NT2/D1 (cell line): ENCODE measurements around the gene CA12.

Source experiments
- SUZ12 ChIP-seq: IDR thresholded peaks from 2 replicates; pipeline ENCODE4 v1.6.1; 2011; ENCODE audit not compliant: insufficient read length, insufficient read depth; ENCODE audit errors: extremely low read depth
- ZNF274 ChIP-seq: IDR thresholded peaks from 2 replicates; pipeline ENCODE4 v1.6.1; 2011; ENCODE audit warnings: mild to moderate bottlenecking, low read depth, low read length

DNA sequence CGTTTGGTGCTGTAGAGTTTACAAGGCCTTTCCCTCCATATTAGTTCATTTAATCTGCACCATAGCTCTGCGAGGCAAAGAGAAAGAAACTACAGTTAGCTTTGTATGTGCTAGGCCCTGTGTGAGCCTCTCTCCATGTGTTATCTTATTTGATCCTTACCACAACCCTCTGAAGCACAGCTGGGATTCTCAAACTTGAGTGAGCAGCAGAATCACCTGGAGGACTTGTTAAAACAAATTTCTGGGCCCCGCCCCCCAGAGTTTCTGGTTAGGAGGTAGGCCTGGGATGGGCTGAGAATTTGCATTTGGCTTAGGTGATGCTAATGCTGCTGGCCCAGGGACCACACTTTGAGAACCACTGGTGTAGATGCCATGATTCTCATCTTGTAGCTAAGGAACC, 12.3 kb downstream of the CA12 start:
- TF ChIP-seq ZNF274 (no peak), SUZ12 (no peak)
